ENCODE measurements around the gene KAT2B.
"Not testable (repeated sequence)": the region's sequence is repeated elsewhere in the genome, so short reads cannot be mapped to it uniquely, and the experiment has no call there.

Gene KAT2B

DNA sequence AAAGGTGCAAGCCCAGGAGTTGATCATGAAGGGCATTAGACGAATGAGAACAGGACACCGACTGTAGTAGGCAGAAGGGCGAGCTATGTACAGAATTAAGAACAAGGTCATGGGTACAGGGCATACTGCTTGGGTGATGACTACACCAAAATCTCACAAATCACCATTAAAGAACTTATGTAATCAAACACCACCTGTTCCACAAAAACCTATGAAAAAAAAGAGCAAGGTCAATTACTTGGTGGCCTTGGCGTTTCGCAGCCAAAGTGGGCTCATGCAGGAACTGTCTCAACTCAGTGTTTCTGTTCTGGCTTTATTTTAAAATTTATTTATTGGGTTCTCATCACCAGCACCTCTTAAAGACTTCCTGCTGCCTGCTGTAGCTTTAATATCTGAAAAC is 2.1 kb downstream of the KAT2B start:
- no peak for DNase-seq (ENCODE audit: low read depth)

DNA sequence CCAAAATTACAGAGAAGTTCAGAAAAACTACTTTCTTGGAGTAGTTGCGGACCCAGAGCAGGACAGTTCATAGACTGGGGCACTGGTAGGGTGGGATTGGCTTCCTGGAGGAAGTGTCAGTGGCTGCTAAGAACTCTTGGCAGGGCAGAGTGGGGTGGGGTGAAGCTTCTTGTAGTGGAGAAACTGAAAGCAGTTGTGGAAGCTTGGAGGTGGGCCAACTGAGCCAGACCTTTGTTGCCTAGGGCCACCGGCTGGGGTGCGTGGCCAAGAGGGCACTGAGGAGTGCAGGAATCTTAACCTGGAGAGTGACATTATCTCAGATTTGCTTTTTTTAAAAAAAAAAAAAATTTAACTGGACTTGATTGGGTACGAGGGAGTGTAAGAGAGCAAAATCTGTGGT is 3.1 kb downstream of the KAT2B start:
- DNase-seq (ENCODE audit: low read depth): no peak

DNA sequence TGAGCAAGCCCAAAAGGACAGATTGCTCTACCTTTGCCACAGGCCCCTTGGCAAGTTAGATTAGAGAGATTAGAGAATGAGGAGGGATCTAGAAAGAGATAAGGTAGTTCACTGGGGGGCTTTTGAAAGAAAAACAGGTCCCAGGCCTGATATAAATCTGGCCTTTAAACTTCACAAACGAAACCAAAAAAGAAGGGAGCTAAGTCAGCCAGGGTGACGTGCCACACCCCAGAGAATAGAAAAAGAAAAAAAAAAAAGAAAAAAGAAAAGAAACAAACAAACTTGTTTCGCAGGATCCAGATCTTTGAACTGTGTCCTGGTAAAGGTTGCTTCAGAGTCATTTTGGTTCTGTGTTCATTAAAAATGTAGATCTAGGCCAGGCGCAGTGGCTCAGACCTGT is 3.6 kb downstream of the KAT2B start:
- no peak for DNase-seq (ENCODE audit: low read depth)

DNA sequence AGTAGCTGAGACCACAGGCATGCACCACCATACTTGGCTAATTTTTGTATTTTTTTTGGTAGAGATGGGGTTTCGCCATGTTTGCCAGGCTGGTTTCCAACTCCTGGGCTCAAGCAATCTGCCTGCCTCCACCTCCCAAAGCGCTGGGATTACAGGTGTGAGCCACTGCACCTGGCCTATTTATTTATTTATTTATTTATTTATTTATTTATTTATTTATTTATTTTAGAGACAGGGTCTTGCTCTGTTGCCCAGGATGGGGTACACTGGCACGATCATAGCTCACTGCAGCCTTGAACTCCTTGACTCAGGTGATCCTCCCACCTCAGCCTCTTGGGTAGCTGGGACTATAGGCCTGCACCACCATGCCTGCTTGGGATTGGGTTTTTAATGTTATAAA is 4.9 kb downstream of the KAT2B start:
- DNase-seq (ENCODE audit: low read depth): not testable (repeated sequence)

DNA sequence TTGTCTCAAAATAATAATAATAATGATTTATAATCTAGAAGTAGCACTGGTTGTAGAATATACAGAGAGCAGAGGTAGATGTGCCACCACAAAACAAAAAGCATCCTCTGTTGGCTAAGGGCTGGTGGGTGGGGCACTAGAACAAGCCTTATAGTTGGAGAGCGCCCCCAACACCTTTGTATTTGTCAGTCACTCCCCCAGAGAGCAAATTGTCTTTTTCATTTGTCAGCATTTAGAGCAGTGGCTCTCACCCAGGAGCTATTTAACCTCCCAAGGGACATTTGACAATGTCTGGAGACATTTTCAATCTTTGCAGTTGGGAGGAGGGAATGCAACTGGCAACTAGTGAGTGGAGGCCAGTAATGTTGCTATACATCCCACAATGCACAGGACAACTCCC is 6.3 kb downstream of the KAT2B start:
- DNase-seq (ENCODE audit: low read depth): no peak

DNA sequence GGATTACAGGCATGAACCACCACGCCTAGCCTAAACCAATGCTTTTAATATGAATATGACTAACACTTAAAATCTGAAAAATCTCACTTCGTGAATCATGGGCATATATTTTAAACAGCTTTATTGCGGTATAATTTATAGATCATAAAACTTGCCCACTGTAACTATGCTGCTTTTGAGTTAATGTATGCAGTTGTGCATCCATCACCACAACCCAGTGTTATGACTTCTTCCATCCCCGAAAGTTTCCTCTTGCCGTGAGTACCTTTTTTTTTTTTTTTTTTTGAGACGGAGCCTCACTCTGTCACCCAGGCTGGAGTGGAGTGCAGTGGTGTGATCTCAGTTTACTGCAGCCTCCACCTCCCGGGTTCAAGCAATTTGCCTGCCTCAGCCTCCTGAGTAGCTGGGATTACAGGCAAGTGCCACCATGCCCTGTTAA is 7.1 kb downstream of the KAT2B start:
- DNase-seq (ENCODE audit: low read depth): no peak

DNA sequence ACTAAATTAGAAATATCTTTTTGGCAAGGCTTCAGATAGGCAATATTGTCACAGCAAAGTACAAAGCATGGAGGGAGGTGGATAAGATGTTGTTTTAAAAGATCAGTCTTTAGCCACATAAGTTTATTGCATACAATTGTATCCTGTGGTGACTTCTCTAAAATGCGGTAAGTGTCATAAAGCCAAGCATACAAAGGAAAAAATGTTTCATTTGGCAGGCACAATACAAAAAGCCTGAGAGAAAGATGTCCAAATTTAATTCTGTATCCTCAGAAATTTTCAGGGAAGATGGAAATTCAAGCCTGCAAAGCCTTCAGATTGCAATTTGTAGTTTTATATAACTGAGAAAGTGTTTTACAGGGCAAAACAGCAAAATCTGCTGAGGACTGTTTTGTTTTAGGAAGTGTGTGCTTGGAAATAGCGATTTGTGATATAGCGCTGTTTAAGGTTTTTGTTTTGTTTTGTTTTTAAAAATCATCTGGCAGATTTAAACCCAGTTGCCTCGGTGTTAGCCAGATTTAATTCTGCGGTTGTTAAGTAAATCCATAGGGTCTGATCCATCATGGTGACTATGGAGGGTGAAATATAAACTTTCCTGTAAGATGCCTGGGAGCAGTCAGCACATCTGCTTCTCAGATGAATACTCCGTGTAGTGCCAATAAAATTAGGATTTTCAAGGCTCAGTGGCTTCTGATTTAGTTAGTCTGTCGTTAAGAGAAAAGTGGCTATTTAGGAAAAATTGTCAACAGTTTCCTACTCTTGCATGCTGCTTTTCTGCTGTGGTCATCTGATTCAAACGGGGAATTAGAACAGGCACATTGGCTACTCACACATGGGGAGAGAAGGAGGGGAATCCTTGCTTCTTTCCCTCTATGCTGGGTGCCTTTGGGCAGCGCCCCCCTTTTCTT is 8.0 kb downstream of the KAT2B start:
- DNase-seq (ENCODE audit: low read depth): no peak

DNA sequence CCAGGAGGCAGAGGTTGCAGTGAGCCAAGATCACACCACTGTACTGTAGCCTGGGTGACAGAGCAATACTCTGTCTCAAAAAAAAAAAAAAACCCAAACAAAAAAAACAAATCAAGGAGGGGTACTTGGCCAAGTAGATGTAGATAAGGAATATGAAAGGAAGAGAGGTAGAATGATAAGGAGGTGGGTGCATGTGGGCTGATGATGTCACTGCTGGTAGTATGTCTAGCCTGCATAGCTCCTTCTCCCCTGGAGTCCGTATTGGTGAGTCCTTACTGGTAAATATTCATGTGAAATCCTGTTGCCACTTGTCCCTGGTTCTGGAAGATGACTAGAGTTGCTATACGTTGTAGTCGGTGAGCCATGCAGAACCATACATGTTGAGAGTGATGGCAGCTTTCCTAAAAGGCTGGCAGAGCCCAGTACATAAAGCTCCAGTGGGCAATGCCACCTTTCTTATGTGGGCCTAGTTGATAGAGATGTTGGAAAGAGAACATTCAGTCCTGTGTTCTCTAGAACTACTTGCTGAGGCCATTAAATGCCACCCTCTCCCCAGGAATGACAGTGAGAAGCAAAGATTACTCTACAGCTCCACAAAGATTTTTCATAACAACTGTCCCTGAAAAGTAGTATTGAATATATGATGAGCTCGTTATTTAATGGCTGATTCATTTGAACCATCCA is 11.0 kb downstream of the KAT2B start:
- DNase-seq (ENCODE audit: low read depth): peak; percentile 34

DNA sequence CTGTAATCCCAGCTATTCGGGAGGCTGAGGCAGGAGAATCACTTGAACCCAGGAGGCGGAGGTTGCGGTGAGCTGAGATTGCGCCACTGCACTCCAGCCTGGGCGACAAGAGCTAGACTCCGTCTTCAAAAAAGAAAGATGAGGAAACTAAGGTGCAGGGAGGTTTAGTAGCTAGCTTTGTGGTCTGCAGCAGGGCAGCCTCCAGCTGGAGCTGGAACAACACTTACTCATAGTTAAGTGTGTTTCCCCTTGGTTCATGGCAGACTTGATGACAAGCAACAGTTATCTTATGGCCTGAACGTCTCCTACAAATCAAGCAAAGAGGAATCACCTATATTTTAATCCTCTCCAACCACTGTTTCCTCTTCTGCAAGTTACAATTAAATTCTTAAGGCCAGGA is 12.6 kb downstream of the KAT2B start:
- no peak for DNase-seq (ENCODE audit: low read depth)

DNA sequence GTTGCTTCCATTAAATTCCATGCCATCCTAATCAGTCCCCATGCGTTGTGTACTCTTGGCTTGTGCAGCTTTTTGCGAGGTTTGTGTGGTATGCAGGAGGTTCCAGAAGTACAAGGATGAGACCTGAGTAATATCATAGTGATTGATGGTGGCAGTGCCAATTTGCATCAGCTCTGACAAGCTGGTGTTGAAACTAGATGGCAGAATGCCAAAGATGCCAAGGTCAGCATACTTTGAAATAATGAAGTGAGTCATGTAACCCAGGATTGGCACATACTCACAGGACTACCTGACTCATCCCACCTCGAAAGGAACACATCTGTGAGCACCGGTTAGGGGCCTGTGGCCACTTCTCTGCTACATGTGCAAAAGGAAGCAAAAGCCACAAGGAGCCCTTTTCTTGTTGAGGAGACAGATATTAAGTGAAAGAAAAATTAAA is 14.3 kb downstream of the KAT2B start:
- DNase-seq (ENCODE audit: low read depth): peak; percentile 75

DNA sequence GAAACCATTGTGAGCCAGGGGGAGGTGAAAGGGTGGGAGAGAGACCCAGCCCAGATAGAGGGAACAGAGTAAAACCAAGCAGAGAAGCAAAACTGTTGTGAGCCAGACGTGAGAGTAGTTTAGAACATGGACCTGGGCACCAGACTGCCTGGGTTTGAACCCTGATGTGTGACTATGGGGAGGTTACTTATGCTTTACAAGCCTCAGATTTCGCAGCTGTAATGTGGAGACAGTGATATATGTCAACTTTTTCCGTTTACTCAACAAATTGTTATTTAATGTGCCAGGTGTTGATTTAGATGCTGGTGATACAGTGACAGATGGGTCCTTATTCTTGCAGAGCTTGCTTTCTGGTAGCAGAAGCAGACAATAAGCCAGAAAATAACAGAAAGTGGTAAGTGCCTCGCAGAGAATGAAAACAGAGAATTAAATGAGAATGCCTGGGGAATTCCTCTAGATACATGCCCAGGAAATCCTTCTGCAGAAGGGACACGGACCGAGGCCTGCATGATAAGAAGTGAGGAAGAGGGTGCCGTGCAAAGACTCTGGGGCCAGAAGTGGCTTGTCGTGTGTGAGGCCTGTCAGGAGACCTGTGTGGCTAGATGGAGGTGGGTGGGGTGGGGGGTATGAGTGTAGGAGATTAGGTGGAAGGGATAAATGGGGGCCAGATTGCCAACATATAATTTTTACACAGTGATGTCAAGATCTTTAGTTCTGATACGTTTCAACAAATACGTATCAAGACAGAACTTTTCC is 15.0 kb downstream of the KAT2B start:
- DNase-seq (ENCODE audit: low read depth): no peak

DNA sequence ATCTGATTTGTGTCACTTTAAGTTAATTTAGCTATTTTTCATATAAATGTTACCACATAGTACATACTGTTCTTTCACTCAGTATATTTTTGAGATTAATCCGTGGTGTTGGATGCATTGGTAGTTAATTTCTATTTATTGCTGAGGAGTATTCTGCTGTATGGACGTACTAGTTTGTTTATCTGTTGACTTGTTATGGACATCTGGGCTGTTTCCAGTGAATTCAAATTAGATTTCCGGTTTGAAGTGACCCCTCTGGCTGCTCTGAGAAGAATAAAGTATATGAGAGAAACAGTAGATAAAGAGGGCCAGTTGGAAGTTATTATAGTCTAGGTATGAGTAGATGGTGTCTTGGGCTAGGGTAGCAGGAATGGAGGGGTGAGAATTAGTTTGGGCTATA is 15.6 kb downstream of the KAT2B start:
- no peak for DNase-seq (ENCODE audit: low read depth)

DNA sequence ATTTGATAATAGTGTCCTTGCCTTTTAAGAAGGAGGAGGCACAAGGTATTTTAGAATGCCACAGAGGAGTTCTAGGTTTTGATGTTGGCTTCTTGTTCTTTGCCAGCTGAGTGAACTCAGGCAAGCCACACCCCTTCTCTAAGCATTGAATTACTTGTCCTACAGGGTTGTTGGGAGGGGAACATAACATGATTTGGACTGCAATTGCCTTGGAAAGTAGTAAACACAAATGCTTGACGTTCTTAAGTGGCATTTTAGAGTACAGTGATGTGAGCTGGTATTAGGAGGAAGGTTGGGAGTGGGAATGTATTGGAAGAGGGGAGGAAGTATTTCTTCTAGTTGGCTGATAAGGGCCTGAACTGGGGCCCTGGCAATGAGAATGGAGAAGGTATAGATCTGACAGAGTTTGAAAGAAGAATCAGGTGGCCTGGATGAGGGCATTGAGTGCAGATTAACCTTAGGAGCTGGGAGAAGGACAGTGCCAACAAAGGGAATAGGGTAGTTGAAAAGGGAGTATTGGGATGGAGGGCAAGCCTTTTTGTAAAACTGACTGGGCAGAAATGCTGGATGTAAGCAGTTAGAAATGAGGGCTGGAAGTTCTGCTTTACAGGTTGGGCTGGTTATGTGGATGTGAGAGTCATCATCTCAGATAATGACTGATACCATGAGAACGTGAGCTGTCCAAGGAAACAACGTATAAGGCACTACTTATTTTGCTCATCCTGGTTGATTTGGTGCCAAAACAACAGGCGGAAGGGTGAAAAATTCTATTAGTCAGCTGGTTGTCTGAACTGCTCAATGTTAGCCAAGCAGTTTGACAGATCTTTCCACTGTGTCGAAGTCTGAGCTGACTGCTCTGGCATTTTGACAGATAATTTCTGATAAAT is 16.7 kb downstream of the KAT2B start:
- no peak for DNase-seq (ENCODE audit: low read depth)

DNA sequence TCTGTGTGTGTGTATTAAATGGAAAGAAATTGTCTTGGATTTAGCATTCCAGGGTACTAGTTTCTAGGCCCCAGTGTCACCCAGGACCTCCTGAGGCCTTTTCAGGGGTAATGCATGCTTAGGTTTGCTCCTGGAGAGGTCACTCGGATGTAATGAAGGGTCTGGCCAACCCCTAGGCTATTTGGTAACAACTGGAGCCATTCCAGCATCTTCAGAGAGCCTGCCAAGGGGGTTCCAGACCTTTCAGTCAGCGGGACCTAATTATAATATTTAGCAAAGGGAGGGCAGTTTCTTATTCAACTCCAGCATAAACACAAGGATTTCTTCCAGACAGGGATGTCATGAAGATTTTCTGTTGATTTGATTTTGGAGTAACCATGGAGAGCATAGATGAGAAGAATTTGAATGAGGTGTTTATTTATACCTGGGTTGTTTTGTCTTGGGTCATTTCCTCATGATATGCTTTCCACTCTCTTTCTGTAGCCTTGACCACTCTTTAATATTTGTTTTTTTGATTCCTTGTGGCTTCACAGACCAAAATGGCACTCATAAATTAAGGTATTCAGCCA is 17.4 kb downstream of the KAT2B start:
- no peak for DNase-seq (ENCODE audit: low read depth)

DNA sequence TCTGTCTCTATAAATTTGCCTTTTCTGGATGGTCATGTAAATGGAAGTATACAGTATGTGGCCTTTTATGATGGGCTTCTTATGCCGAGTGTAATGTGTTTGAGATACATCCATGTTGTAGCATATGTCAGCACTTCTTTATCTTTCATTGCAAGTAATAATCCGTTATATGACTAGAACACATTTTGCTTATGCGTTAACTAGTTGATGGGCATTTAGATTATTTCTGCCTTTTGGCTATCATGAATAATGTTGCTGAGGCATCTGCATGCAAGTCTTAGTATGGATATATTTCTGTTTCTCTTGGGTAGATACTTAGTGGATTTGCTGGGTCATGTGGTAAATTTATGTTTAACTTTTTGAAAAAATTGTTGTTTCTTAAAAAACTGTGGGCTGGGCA is 19.7 kb downstream of the KAT2B start:
- no peak for DNase-seq (ENCODE audit: low read depth)

DNA sequence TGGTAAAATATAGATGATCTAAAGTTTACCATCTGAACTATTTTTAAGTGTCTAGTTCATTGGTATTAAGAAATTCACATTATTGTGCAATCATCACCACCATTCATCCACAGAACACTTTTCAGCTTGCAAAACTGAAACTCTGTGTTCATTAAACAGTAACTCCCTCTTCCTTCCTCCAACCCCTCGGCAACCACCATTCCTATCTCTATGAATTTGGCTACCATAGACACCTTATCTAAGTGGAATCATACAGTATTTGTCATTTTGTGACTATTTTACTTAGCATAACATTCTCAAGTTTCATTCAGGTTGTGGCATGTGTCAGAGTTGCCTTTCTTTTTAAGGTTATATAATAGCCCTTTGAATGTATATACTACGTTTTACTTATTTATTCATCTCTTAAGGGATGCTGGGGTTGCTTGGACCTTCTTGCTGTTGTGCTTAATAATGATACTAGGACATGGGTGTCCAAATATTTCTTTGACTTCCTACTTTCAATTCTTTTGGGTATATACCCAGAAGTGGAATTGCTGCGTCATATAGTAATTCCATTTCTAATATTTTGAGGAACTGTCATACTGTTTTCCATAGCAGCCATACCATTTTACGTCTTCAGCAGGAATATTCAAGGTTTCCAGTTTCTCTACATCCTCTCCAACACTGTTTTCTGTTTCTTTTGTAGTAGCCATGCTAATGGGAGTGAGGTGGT is 20.9 kb downstream of the KAT2B start:
- DNase-seq (ENCODE audit: low read depth): no peak

DNA sequence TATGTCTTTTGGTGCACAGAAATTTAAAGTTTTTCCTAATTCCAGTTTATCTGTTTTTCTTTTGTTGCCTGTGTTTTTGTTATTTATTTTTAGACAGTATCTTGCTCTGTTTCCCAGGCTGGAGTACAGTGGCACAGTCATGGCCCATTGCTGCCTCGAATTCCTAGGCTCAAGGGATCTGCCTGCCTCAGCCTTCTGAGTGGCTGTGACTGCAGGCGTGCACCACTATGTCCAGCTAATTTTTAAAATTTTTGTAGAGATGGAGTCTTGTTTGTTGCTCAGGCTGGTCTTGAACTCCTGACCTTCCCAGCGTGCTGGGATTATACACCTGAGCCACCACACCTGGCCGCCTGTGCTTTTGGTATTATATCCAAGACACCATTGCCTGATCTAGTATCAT is 22.8 kb downstream of the KAT2B start:
- DNase-seq (ENCODE audit: low read depth): no peak

DNA sequence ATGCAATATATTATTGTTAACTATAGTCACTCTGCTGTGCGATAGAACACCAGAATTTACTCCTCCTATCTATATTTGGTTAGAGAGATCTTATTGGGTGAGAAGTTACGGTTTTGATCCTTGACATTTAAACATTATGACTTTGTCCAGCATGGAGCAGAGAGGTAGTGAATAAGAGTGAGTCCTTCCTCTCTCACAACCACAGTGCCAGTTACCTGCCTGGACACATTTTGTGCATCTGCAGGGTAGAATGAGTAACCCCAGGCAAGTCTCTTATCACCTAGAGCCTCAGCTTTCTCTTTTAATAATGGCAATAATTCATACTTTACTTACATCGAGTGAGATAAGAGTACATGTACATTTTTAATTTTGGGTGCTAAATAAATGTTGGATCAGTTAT is 24.1 kb downstream of the KAT2B start:
- DNase-seq (ENCODE audit: low read depth): no peak

DNA sequence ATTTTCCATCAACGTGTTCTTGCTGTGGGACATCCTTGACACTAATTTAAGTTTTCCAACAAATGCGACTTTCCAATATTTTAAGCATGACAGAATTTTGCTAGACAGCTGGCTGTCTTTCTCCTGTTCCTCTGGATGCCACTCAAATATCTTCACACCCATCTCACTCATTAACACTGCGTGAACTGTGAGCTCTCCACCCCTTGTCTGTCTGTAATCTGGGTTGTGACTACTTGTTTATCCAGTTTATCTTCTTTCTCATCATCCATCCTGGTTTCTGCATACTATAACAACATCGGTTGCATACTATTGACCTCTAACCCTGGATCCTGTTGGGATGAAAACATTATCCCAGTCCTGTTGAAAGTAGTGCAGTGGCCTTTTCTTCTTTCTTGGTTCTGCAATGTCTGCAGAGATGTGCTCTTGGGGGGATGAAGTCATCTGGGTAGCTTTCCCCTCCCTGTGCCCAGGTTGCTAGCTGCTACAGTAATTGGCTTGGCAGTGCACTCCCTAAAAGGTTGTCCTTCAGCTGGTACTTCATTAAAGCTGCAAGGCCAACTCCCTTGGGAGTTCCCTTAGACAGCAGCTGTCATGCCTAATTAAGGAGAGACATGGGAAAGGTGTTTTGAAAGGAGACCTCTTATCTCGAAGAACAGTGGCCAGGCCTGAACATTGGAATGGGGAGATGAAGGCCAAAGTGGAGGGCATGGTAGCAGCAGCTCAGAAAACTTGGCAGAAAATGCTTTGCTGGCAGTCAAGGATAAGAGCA is 24.7 kb downstream of the KAT2B start:
- no peak for DNase-seq (ENCODE audit: low read depth)

DNA sequence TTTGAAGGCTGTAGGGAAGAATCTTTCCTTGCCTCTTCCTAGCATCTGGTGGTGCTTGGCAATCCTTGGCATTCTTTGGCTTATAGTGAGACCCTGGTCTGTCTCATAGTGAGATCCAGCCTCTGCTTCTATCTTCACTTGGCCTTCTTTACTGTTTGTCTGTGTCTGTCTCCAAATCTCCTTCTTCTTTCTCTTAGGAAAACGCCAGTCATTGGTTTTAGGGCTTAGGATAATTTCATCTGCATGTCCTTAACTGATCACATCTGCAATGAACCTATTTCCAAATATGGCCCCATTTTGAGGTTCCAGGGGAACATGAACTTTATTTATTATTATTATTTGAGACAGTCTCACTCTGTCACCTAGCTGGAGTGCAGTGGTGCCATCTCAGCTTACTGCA is 25.8 kb downstream of the KAT2B start:
- no peak for DNase-seq (ENCODE audit: low read depth)
